Epithelial cell of esophagus (primary cell): ENCODE measurements around the gene PTK6.

Experiments used
- DNase-seq: peaks from one replicate; pipeline ENCODE4 v3.0.0; 2010; ENCODE audit warnings: low read depth
- H3K4me3 ChIP-seq: 2 replicates; pipeline ENCODE4 v1.5.1; 2011; ENCODE audit warnings: mild to moderate bottlenecking, low read length, control low read depth
- TF ChIP-seq, protein P1 (sequence below): IDR thresholded peaks from 2 replicates; pipeline ENCODE4 v1.5.1; 2011; ENCODE audit warnings: low read depth, mild to moderate bottlenecking, low read length, control low read depth, inconsistent platforms; ENCODE audit not compliant: insufficient read depth; ENCODE audit errors: missing control alignments

The PTK6 gene

GRCh38 chr20:63497946-63498935, 38.9 kb downstream of the PTK6 start:
- TF ChIP-seq, protein P1, sequence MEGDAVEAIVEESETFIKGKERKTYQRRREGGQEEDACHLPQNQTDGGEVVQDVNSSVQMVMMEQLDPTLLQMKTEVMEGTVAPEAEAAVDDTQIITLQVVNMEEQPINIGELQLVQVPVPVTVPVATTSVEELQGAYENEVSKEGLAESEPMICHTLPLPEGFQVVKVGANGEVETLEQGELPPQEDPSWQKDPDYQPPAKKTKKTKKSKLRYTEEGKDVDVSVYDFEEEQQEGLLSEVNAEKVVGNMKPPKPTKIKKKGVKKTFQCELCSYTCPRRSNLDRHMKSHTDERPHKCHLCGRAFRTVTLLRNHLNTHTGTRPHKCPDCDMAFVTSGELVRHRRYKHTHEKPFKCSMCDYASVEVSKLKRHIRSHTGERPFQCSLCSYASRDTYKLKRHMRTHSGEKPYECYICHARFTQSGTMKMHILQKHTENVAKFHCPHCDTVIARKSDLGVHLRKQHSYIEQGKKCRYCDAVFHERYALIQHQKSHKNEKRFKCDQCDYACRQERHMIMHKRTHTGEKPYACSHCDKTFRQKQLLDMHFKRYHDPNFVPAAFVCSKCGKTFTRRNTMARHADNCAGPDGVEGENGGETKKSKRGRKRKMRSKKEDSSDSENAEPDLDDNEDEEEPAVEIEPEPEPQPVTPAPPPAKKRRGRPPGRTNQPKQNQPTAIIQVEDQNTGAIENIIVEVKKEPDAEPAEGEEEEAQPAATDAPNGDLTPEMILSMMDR = no peak
- DNase-seq = peak; percentile 50
- H3K4me3 ChIP-seq = no peak overlapping the region

GRCh38 chr20:63497138-63497945, 39.8 kb downstream of the PTK6 start:
- TF ChIP-seq, protein P1 = no peak
- no peak for DNase-seq
- H3K4me3 ChIP-seq = no peak overlapping the region

GRCh38 chr20:63496596-63497120, 40.5 kb downstream of the PTK6 start:
- no peak overlapping the region for H3K4me3 ChIP-seq
- DNase-seq = no peak
- TF ChIP-seq, protein P1 = no peak

GRCh38 chr20:63495741-63496595, 41.2 kb downstream of the PTK6 start:
- TF ChIP-seq, protein P1 = peak; percentile 78
- peak; percentile 48 for DNase-seq
- peak overlapping the region; percentile 15 for H3K4me3 ChIP-seq

GRCh38 chr20:63495167-63495720, 41.9 kb downstream of the PTK6 start:
- DNase-seq = no peak
- no peak overlapping the region for H3K4me3 ChIP-seq
- TF ChIP-seq, protein P1 = no peak
